Ascending aorta (tissue), 2 donors: ENCODE results near the gene PNPLA2. TPM values are rescaled to one million over a fixed set of nuclear protein-coding genes. Genes with fewer than 3 reads are reported as not detected.

ENCODE experiments used
- DNase-seq, 2 donors: peaks; one replicate each; pipeline ENCODE4 v3.0.0-alpha.2; 2019; ENCODE audit warnings: low spot score in 2 of 2
- H3K27ac ChIP-seq, 2 donors: fragments of 200-600 bp; sonication (generic); one replicate each; pipeline ENCODE4 v1.5.1; 2016 to 2017; ENCODE audit warnings: mild to moderate bottlenecking in 1 of 2
- H3K27me3 ChIP-seq: fragments of 200-600 bp; sonication (generic); one replicate; pipeline ENCODE4 v1.5.1; 2017
- H3K36me3 ChIP-seq, 2 donors: fragments of 200-600 bp; sonication (generic); one replicate each; pipeline ENCODE4 v1.5.1; 2016
- H3K4me1 ChIP-seq, 2 donors: fragments of 200-600 bp; sonication (generic); one replicate each; pipeline ENCODE4 v1.5.1; 2016 to 2017; ENCODE audit warnings: mild to moderate bottlenecking in 1 of 2
- H3K4me3 ChIP-seq, 2 donors: fragments of 200-600 bp; sonication (generic); one replicate each; pipeline ENCODE4 v1.5.1; 2016 to 2017; ENCODE audit warnings: mild to moderate bottlenecking in 1 of 2
- H3K9me3 ChIP-seq, 2 donors: fragments of 200-600 bp; sonication (generic); one replicate each; pipeline ENCODE4 v1.5.1; 2016
- CTCF ChIP-seq, 3 experiments: fragments of 200-600 bp in 2 of 3; fragments of 450-650 bp in 1 of 3; sonication (generic) in 2 of 3; IDR thresholded peaks; one replicate each; pipeline ENCODE4 v1.5.1; 2016 to 2019; ENCODE audit warnings: antibody characterized with exemption in 3 of 3, mild to moderate bottlenecking in 1 of 3, moderate library complexity in 1 of 3
- intact Hi-C: fragments of 100-400 bp; cut with DNase I; formaldehyde crosslinking; loops from one replicate; pipeline ENCODE4 v1.15.1; 2023
- total RNA-seq: library from RNA; depleted of rRNA; stranded (reverse); fragments of >200 nt; gene quantifications from one replicate; pipeline ENCODE4 v1.1.0, GENCODE V29; 2016

Gene PNPLA2
- total RNA-seq, 1 donor from 2014 or later, result 214 TPM

GRCh38 chr11:815675-816432 is 2.9 kb upstream of the PNPLA2 start:
- peaks cover 25 to 28% of the 10 kb centered on the region in 2 donors for H3K36me3 ChIP-seq
- DNase-seq, result no peak
- H3K9me3 ChIP-seq, result no peaks in the 10 kb centered on the region
- peaks cover 4 to 22% of the 10 kb centered on the region in 2 donors for H3K4me1 ChIP-seq
- no peak overlapping the region for H3K4me3 ChIP-seq
- H3K27me3 ChIP-seq, result no peaks in the 10 kb centered on the region
- TF ChIP-seq CTCF (IDR thresholded peaks at IDR 0.05), result no peak
- intact Hi-C loops, result no loop called here
- no peak overlapping the region for H3K27ac ChIP-seq

GRCh38 chr11:816433-816779 is 2.3 kb upstream of the PNPLA2 start:
- intact Hi-C loops, result no loop called here
- no peak for TF ChIP-seq CTCF (IDR thresholded peaks at IDR 0.05)
- Histone ChIP-seq H3K4me1 (peaks cover 8 to 21% of the 10 kb centered on the region in 2 donors), H3K4me3 (no peak overlapping the region), H3K27me3 (no peaks in the 10 kb centered on the region), H3K27ac (no peak overlapping the region), H3K9me3 (no peaks in the 10 kb centered on the region), H3K36me3 (peaks cover 24 to 26% of the 10 kb centered on the region in 2 donors)
- no peak for DNase-seq

- Histone ChIP-seq H3K36me3 (peaks cover 20 to 26% of the 10 kb centered on the region in 2 donors), H3K4me1 (peaks cover 16 to 24% of the 10 kb centered on the region in 2 donors), H3K27ac (peak overlapping the region; percentile 98 to 99), H3K27me3 (no peaks in the 10 kb centered on the region), H3K9me3 (no peaks in the 10 kb centered on the region), H3K4me3 (peak overlapping the region; percentile 80 to 91)
- intact Hi-C loops, result loop anchor here (1.0 kb wide), 3 partner anchors 10 to 14 kb away; partner anchors contain the start of genes CD151, PIDD1 and RPLP2
- DNase-seq, result peak in 1 of 2 donors; percentile 95
- peak; percentile 32 to 55 (median 36) for TF ChIP-seq CTCF (IDR thresholded peaks at IDR 0.05)
These were observed 616 bp downstream of the PNPLA2 start for GRCh38 chr11:819129-819931.

- Histone ChIP-seq H3K4me1 (peaks cover 16 to 24% of the 10 kb centered on the region in 2 donors), H3K9me3 (no peaks in the 10 kb centered on the region), H3K27me3 (no peaks in the 10 kb centered on the region), H3K4me3 (peak overlapping the region; percentile 80 to 91), H3K27ac (peak overlapping the region; percentile 98 to 99), H3K36me3 (peaks cover 28 to 34% of the 10 kb centered on the region in 2 donors)
- DNase-seq, result peak; percentile 80 to 96
- TF ChIP-seq CTCF (IDR thresholded peaks at IDR 0.05), result no peak
- intact Hi-C loops, result loop anchor here (1.0 kb wide), 3 partner anchors 11 to 15 kb away; partner anchors contain the start of genes CD151, PIDD1 and RPLP2
These were observed 1.4 kb downstream of the PNPLA2 start for GRCh38 chr11:819943-820649.
